NCI-H187 (cell line): ENCODE measurements around the gene DCX.

Source experiments
- DNase-seq, 2 experiments: peaks; one replicate each; lab custom pipeline; 2025; lab: John Stamatoyannopoulos, UW

The DCX gene

DNA sequence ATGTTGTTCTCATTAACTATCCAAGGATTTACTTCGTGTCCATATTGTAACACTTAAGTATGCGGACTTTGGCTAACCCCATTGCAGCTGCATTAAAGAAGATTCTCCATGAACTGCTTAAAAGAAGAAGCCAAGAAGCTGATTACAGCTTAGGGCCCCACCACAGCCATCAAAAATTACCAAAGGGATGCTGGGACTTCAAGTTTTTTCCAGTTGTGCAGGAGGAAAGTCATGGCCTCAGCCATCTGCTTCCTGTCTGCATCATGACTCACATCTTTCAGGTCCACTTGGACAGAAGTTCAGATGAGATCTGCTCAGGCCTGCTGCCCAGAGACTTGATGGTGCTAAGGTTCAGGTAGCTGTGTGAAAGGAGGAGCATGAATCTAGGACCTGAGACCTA, 102.9 kb downstream of the DCX start:
- no peak for DNase-seq

GRCh38 chrX:111308039-111308438, 104.0 kb downstream of the DCX start:
- DNase-seq: no peak

DNA sequence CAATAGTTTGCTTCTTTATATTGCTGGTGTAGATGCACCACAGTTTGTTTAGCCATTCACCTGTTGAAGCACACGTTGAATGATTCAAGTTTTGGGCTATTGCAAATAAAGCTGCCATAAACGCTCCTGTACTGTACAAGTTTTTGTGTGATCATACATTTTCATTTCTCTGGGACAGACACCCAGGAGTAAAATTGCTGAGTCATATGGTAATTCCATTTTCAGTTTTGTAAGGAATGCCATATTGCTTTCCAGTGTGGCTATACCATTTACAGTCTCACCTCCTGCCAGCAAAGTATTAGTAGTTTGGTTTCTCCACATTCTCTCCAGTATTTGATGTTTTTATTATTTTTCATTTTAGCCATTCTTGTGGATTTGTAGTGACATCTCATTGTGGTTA, 109.7 kb downstream of the DCX start:
- no peak for DNase-seq

DNA sequence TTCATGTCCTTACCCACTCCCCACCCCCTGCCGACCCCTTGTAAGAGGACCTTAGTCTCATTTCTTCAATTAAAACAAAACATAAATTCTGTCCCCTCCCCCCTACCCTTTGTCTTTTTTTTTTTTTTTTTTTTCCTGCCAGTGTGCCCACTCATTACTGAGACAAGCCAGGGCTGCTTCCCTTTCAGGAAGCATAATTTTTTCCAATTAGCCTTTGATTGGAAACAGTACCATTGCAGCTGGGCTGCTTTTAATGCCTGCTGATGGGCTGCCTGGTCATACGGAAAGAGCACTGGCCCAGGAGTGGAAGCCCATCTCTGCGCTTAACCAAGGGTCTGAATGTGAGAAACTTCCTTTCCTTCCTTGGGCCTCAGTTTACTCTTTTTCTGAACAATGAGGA, 123.2 kb downstream of the DCX start:
- DNase-seq: no peak

- DNase-seq: no peak
Measured at GRCh38 chrX:111284631-111285293, 127.2 kb downstream of the DCX start.

GRCh38 chrX:111283446-111283845, 128.5 kb downstream of the DCX start:
- DNase-seq: no peak

- DNase-seq: no peak
Measured at GRCh38 chrX:111282991-111283390, 129.0 kb downstream of the DCX start.

- DNase-seq: no peak
Measured at GRCh38 chrX:111282139-111282538, 129.9 kb downstream of the DCX start.

DNA sequence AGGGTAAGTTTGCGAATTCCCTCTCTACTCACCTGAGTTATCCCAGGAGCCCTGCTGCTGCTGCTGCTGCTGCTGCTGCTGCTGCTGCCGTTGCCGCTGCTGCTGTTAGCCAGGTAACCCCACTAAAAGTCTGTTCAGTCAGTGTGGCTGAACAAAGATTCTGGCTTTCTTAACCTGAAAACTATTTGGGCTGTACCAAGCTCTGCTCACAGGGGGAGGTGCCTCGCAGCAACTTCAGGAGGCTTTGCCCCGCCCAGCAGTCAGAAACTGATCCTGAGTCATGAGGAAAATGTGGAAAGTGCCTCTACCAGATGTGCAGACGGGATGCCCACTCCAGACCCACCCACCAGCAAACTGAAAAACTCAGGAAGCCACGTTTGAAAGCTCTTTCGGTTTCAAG, 141.7 kb downstream of the DCX start, which contains the start of gene CAPN6:
CAPN6 (minus strand) TSS at position 145 of the 400 bp plus-strand sequence. CDS start 6,547 bp downstream, outside the sequence.
- DNase-seq: no peak

DNA sequence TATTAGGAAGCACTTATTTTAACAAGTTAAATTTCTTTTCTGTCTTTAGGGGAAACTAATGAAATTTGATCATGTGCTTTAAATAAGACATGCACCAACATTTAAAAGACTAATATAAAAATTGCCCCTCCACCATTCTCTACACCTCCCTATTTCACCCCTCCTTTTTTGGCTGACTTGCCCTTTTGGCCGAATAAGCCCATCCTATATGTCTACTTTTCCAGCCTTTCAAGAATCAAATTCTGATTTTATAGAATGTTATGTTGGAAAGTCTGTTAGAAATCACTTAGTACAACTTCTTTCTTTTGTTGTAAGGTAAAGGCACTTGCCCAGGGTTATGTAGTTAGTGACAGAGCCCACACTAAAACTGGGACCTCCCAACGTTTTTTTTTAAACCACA, 143.5 kb downstream of the DCX start:
- DNase-seq: no peak

DNA sequence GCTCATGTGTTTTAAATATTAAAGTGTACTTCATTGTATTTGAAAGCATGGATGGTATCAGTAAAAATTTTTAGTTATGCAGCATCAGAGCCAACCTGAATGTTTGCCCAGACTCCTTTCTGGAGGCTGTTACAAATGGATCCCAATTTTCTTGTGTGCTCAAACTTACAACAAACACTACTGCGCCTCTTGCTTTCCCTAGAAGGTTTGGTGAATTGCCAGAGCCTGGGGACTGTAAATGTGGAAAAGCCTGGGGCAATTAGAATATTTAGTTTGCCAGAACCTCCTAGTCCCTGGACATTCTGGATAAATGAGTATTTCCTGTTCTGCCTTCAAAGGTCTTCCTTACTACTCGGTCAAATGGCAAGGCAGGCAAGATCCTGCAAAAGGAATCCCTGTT, 146.5 kb downstream of the DCX start:
- no peak for DNase-seq

- DNase-seq: no peak
Measured at GRCh38 chrX:111264385-111264784, 147.6 kb downstream of the DCX start.

GRCh38 chrX:111262086-111262485, 149.9 kb downstream of the DCX start:
- DNase-seq: no peak

- no peak for DNase-seq
Measured at GRCh38 chrX:111260451-111260850, 151.5 kb downstream of the DCX start.

GRCh38 chrX:111259559-111259958, 152.4 kb downstream of the DCX start:
- no peak for DNase-seq

DNA sequence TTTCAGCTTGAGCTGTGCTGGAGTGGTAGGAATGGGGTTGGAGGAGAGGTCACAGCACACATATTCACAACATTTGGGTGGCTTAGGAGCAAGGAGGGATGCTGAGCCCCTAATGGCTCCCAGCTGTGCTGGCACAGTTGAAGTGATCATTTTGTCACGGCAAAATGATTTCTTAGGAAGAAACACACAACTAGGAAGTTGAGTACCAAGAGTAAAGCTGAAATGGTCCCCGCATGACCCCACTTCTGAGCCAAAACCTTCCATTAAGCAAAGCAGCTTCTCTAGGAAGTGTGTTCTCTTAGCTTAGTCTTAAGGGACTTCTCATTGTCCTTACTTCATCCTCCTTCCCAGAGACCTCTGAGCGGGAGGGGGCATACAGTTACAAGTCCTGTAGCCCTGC, 154.3 kb downstream of the DCX start:
- peak in 1 of 2 experiments; percentile 33 for DNase-seq

GRCh38 chrX:111254896-111255693, 156.9 kb downstream of the DCX start:
- no peak for DNase-seq

DNA sequence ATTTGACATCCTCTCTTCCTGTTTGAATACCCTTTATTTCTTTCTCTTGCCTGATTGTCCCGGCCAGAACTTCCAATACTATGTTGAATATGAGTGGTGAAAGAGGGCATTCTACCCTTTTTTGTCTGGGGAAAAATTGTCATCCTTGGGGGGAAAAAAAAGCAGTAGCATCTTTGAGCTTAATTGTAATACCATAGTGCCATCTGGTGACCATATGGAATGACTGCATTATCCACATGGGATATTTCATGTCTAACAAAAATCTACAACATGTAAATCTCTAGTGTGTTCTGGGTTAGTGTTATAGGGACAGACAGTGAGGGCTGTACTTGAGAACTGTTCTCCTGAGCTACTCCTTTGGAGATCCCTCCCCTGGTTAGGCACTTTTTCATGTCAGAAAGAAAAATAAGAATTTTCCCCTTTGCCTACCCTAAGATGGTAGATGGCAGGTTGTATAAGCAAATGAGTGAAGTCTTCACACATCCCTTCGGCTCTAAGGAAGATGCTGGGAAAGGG, 167.7 kb downstream of the DCX start:
- DNase-seq: peak in 1 of 2 experiments; percentile 3
